Gastrocnemius medialis (tissue), 4 donors: ENCODE results near the gene PWWP3B. TPM values are rescaled to one million over a fixed set of nuclear protein-coding genes. Genes with fewer than 3 reads are reported as not detected.

Experiments used
- ATAC-seq, 2 donors: fragments of 150-250 bp; one replicate each; pipeline ENCODE4 v1.9.1; 2016
- DNase-seq, 2 donors: peaks; one replicate each; pipeline ENCODE4 v3.0.0-alpha.2; 2019
- H3K27ac ChIP-seq, 4 donors: fragments of 200-600 bp; sonication (generic); 1 replicate in 1 of 4; 2 replicates in 3 of 4; pipeline ENCODE4 v1.5.1; 2016 to 2018; ENCODE audit warnings: mild to moderate bottlenecking in 2 of 4, moderate library complexity in 1 of 4
- H3K27me3 ChIP-seq, 3 donors: fragments of 200-600 bp; sonication (generic) in 2 of 3; 1 replicate in 1 of 3; 2 replicates in 2 of 3; pipeline versions ENCODE4 v1.5.1 to v1.6.0; 2016 to 2019; ENCODE audit warnings: mild to moderate bottlenecking in 1 of 3, moderate library complexity in 1 of 3
- H3K36me3 ChIP-seq, 2 donors: fragments of 200-600 bp; sonication (generic) in 1 of 2; one replicate each; pipeline ENCODE4 v1.5.1; 2017 to 2018
- H3K4me1 ChIP-seq, 2 donors: fragments of 200-600 bp; sonication (generic) in 1 of 2; one replicate each; pipeline ENCODE4 v1.5.1; 2016 to 2017; ENCODE audit warnings: mild to moderate bottlenecking in 2 of 2
- H3K4me3 ChIP-seq, 4 donors: fragments of 200-600 bp; sonication (generic) in 3 of 4; 1 replicate in 1 of 4; 2 replicates in 3 of 4; pipeline ENCODE4 v1.5.1; 2016 to 2019; ENCODE audit warnings: mild to moderate bottlenecking in 2 of 4
- H3K9me3 ChIP-seq, 3 donors: fragments of 200-600 bp; sonication (generic) in 2 of 3; 1 replicate in 1 of 3; 2 replicates in 2 of 3; pipeline ENCODE4 v1.5.1; 2016 to 2019
- CTCF ChIP-seq, 5 experiments: fragments of 450-650 bp in 3 of 5; fragments of 200-600 bp in 2 of 5; sonication (generic) in 2 of 5; IDR thresholded peaks in 4 of 5; conservative IDR thresholded peaks in 1 of 5; 1 replicate in 4 of 5; 2 replicates in 1 of 5; pipeline ENCODE4 v1.5.1; 2016 to 2019; ENCODE audit warnings: antibody characterized with exemption in 5 of 5, mild to moderate bottlenecking in 3 of 5, moderate library complexity in 3 of 5
- POLR2A ChIP-seq, 2 donors: fragments of 450-650 bp; IDR thresholded peaks; one replicate each; pipeline ENCODE4 v1.6.1; 2017; ENCODE audit warnings: antibody characterized with exemption in 2 of 2, mild to moderate bottlenecking in 2 of 2, moderate library complexity in 2 of 2
- in situ Hi-C, 4 donors: fragments of 200-750 bp; cut with MboI; loops; one replicate each; pipeline versions ENCODE4 v1.15.0 to v1.8.0; 2017; ENCODE audit warnings: low sequenced_read_pairs in 4 of 4
- intact Hi-C: fragments of 100-400 bp; cut with DNase I; formaldehyde crosslinking; loops from one replicate; pipeline ENCODE4 v1.15.1; 2023; ENCODE audit warnings: low total_unique reads
- total RNA-seq, 4 donors: library from RNA; depleted of rRNA; stranded (reverse); fragments of >200 nt; gene quantifications; one replicate each; pipeline versions ENCODE4 v1.1.0 to v1.2.3, GENCODE V29; 2016

PWWP3B gene
- total RNA-seq, 4 donors from 2014 or later: 1.8 to 7.8 (median 3.1) TPM

- Histone ChIP-seq H3K27ac (no peak overlapping the region), H3K9me3 (no peaks in the 10 kb centered on the region), H3K4me1 (no peaks in the 10 kb centered on the region), H3K36me3 (no peaks in the 10 kb centered on the region), H3K4me3 (no peak overlapping the region), H3K27me3 (peaks cover 0 to 2% (median 0%) of the 10 kb centered on the region in 3 donors)
- ATAC-seq: no peak
- in situ Hi-C loops (no loop called here), intact Hi-C loops (no loop called here)
- DNase-seq: no peak
- TF ChIP-seq CTCF (IDR thresholded peaks at IDR 0.05 in 4 of 5, conservative IDR thresholded peaks at IDR 0.05 in 1 of 5): no peak
- TF ChIP-seq POLR2A (IDR thresholded peaks at IDR 0.05): no peak
Observed at GRCh38 chrX:106159861-106160282, 8.2 kb upstream of the PWWP3B start.

- H3K27me3 ChIP-seq: peaks cover 0 to 4% (median 3%) of the 10 kb centered on the region in 3 donors
- H3K4me1 ChIP-seq: no peaks in the 10 kb centered on the region
- in situ Hi-C loops: no loop called here
- no peak overlapping the region for H3K4me3 ChIP-seq
- H3K27ac ChIP-seq: no peak overlapping the region
- peak in 1 of 2 donors; percentile 65 for ATAC-seq
- intact Hi-C loops: loop anchor here (1.0 to 2.0 kb wide), 2 partner anchors 50 to 226 kb away; no protein-coding TSS in a partner anchor
- DNase-seq: no peak
- TF ChIP-seq POLR2A (IDR thresholded peaks at IDR 0.05): no peak
- TF ChIP-seq CTCF (IDR thresholded peaks at IDR 0.05 in 4 of 5, conservative IDR thresholded peaks at IDR 0.05 in 1 of 5): peak in 3 of 5 experiments; percentile 48 to 50 (median 50)
- H3K9me3 ChIP-seq: no peaks in the 10 kb centered on the region
- H3K36me3 ChIP-seq: no peaks in the 10 kb centered on the region
Observed at GRCh38 chrX:106170318-106170717, 2.2 kb downstream of the PWWP3B start.

GRCh38 chrX:106171293-106171820 is 3.3 kb downstream of the PWWP3B start:
- H3K4me1 ChIP-seq: no peaks in the 10 kb centered on the region
- DNase-seq (no peak), ATAC-seq (no peak)
- no peak for TF ChIP-seq POLR2A (IDR thresholded peaks at IDR 0.05)
- intact Hi-C loops: loop anchor here (2.0 kb wide), 1 partner anchor 225 kb away; no protein-coding TSS in a partner anchor
- H3K4me3 ChIP-seq: no peak overlapping the region
- H3K27me3 ChIP-seq: peaks cover 0 to 4% (median 3%) of the 10 kb centered on the region in 3 donors
- no peak overlapping the region for H3K27ac ChIP-seq
- no peaks in the 10 kb centered on the region for H3K9me3 ChIP-seq
- in situ Hi-C loops: no loop called here
- H3K36me3 ChIP-seq: no peaks in the 10 kb centered on the region

- Histone ChIP-seq H3K9me3 (no peaks in the 10 kb centered on the region), H3K27me3 (peaks cover 0 to 3% (median 0%) of the 10 kb centered on the region in 3 donors), H3K4me1 (no peaks in the 10 kb centered on the region), H3K27ac (peak overlapping the region; percentile 38 to 74 (median 57)), H3K36me3 (no peaks in the 10 kb centered on the region), H3K4me3 (peak overlapping the region; percentile 42 to 54 (median 46))
- no peak for TF ChIP-seq POLR2A (IDR thresholded peaks at IDR 0.05)
- TF ChIP-seq CTCF (IDR thresholded peaks at IDR 0.05 in 4 of 5, conservative IDR thresholded peaks at IDR 0.05 in 1 of 5): no peak
- DNase-seq (peak; percentile 26 to 75), ATAC-seq (peak; percentile 82 to 95)
- intact Hi-C loops: no loop called here
- in situ Hi-C loops: no loop called here
Observed at GRCh38 chrX:106177106-106177981, 9.2 kb downstream of the PWWP3B start.

- Histone ChIP-seq H3K4me3 (peak overlapping the region; percentile 42 to 54 (median 46)), H3K27me3 (peaks cover 0 to 3% (median 0%) of the 10 kb centered on the region in 3 donors), H3K4me1 (no peaks in the 10 kb centered on the region), H3K9me3 (no peaks in the 10 kb centered on the region), H3K27ac (peak overlapping the region in 3 of 4 donors; percentile 47 to 74 (median 67)), H3K36me3 (no peaks in the 10 kb centered on the region)
- ATAC-seq (peak; percentile 45 to 48), DNase-seq (no peak)
- TF ChIP-seq POLR2A (IDR thresholded peaks at IDR 0.05): no peak
- TF ChIP-seq CTCF (IDR thresholded peaks at IDR 0.05 in 4 of 5, conservative IDR thresholded peaks at IDR 0.05 in 1 of 5): no peak
- intact Hi-C loops: no loop called here
- in situ Hi-C loops: no loop called here
Observed at GRCh38 chrX:106177982-106178321, 9.8 kb downstream of the PWWP3B start.
